H4 (cell line): ENCODE measurements around the gene CMTM7. TPM values are rescaled to one million over a fixed set of nuclear protein-coding genes. Genes with fewer than 3 reads are reported as not detected.
A peak's percentile ranks its signal among the peaks of the same experiment; 100 is the strongest.

Source experiments
- DNase-seq: peaks from one replicate; pipeline ENCODE4 v3.0.0-alpha.2; 2015; ENCODE audit warnings: low spot score
- total RNA-seq: library from RNA; depleted of rRNA; stranded (reverse); fragments of >200 nt; shearing (Covaris generic); gene quantifications from 2 replicates; pipeline ENCODE4 v1.2.3, GENCODE V29; 2014

Gene CMTM7
- total RNA-seq, 1 experiment from 2014 or later = 7.1 TPM

GRCh38 chr3:32413845-32414521, 22.3 kb downstream of the CMTM7 start:
- DNase-seq = no peak

GRCh38 chr3:32414522-32415202, 23.0 kb downstream of the CMTM7 start:
- no peak for DNase-seq

GRCh38 chr3:32419742-32420125, 28.1 kb downstream of the CMTM7 start:
- no peak for DNase-seq

GRCh38 chr3:32420126-32421038, 28.7 kb downstream of the CMTM7 start:
- no peak for DNase-seq

- no peak for DNase-seq
Measured at GRCh38 chr3:32421185-32421584, 29.5 kb downstream of the CMTM7 start.

GRCh38 chr3:32421991-32422859, 30.6 kb downstream of the CMTM7 start:
- DNase-seq = peak; percentile 75

GRCh38 chr3:32422943-32423342, 31.3 kb downstream of the CMTM7 start:
- no peak for DNase-seq

GRCh38 chr3:32423534-32423933, 31.9 kb downstream of the CMTM7 start:
- DNase-seq = no peak

- DNase-seq = no peak
Measured at GRCh38 chr3:32423956-32424557, 32.4 kb downstream of the CMTM7 start.

GRCh38 chr3:32424581-32425250, 33.1 kb downstream of the CMTM7 start:
- no peak for DNase-seq

GRCh38 chr3:32428092-32429068, 36.7 kb downstream of the CMTM7 start:
- DNase-seq = no peak

- no peak for DNase-seq
Measured at GRCh38 chr3:32430900-32431299, 39.2 kb downstream of the CMTM7 start.

GRCh38 chr3:32431481-32431880, 39.8 kb downstream of the CMTM7 start:
- no peak for DNase-seq

- DNase-seq = no peak
Measured at GRCh38 chr3:32432045-32432710, 40.5 kb downstream of the CMTM7 start.

- DNase-seq = no peak
Measured at GRCh38 chr3:32432711-32433530, 41.3 kb downstream of the CMTM7 start.

GRCh38 chr3:32434206-32434605, 42.6 kb downstream of the CMTM7 start:
- DNase-seq = no peak

- DNase-seq = no peak
Measured at GRCh38 chr3:32435911-32436815, 44.5 kb downstream of the CMTM7 start.
